ENCODE results near the gene COL16A1. TPM values are rescaled to one million over a fixed set of nuclear protein-coding genes. Genes with fewer than 3 reads are reported as not detected.

The COL16A1 gene
- total and polyA plus RNA-seq, 2 of the 13 experiments (the other 11 are each of a cell fraction or from before 2014, with no cell fraction given) = 4.3 to 12.2 TPM

DNA sequence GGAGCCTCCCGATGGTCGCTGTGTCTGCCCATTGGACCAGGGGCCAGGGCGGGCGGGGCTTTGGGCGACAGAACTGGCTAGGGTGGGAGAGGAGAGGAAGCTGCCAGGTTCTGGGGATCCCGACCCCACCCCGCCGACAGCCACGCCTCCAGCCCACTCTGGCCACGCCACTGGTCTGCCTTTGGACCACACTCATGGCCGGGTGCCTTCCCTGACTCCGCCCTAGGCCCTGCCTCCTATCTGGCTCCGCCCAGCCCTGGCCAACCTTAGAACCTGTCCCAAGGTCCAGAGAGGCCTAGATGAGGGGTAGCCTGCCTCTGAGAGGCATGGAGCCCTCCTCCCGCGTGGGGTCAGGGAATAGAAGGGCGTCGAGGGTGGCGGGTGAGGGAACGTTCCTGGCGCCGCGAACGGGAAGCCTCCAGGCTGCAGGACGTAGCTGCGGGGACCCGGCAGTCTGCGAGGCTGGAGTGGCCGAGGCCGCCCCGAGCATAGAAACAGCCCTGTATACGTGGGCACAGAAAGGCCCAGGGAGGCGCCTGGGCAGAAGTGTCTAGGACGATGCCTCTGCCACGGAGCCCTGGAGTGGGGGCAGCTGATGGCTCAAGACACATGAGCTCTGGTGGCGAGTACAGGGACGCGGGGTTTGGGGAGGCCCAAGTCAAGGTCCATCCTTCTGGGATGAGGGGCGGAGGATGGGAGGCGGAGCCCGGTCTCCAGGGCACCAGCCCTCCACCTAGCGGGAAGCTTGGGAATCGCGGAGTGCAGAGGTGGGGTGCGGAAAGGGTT lies 11.5 kb upstream of the COL16A1 start (continued):
- TF ChIP-seq SALL2 (CRISPR knock-in tag; IDR thresholded peaks at IDR 0.05) = peak; percentile 60; the same call in 1 of the 2 replicates
- TF ChIP-seq DPF2 (CRISPR knock-in tag; IDR thresholded peaks at IDR 0.05; ENCODE audit: borderline replicate concordance, low read depth) = peak; percentile 57; the same call in 1 of the 2 replicates
- TF ChIP-seq, protein P1, sequence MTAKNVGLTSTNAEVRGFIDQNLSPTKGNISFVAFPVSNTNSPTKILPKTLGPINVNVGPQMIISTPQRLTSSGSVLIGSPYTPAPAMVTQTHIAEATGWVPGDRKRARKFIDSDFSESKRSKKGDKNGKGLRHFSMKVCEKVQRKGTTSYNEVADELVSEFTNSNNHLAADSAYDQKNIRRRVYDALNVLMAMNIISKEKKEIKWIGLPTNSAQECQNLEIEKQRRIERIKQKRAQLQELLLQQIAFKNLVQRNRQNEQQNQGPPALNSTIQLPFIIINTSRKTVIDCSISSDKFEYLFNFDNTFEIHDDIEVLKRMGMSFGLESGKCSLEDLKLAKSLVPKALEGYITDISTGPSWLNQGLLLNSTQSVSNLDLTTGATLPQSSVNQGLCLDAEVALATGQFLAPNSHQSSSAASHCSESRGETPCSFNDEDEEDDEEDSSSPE (CRISPR knock-in tag; IDR thresholded peaks at IDR 0.05) = peak; percentile 41
- no peak for TF ChIP-seq NFKBIZ (CRISPR knock-in tag; IDR thresholded peaks at IDR 0.05)
- peak; percentile 86; the same call in 1 of the 2 replicates for TF ChIP-seq ZBTB8A (CRISPR knock-in tag; IDR thresholded peaks at IDR 0.05; ENCODE audit: borderline replicate concordance, low read depth)
- peak; percentile 55 for TF ChIP-seq GATAD2A (CRISPR knock-in tag; IDR thresholded peaks at IDR 0.05)
- TF ChIP-seq ZBTB3 (CRISPR knock-in tag; IDR thresholded peaks at IDR 0.05; ENCODE audit: borderline replicate concordance, low read depth) = no peak; the same call in 1 of the 2 replicates
- TF ChIP-seq MBNL3 (CRISPR knock-in tag; conservative IDR thresholded peaks at IDR 0.05) = no peak
- peak; percentile 79 for TF ChIP-seq NCOA1 (CRISPR knock-in tag; IDR thresholded peaks at IDR 0.05)
- peak; percentile 82 for TF ChIP-seq BORCS8-MEF2B (CRISPR knock-in tag; IDR thresholded peaks at IDR 0.05)
- no peak for TF ChIP-seq ZNF780A (CRISPR knock-in tag; IDR thresholded peaks at IDR 0.05)
- peak; percentile 66 for TF ChIP-seq ZEB1 (IDR thresholded peaks at IDR 0.05; ENCODE audit: insufficient replicate concordance, low read depth)
- no peak for TF ChIP-seq ZKSCAN5 (CRISPR knock-in tag; IDR thresholded peaks at IDR 0.05)
- peak; percentile 33 for TF ChIP-seq TEAD3 (CRISPR knock-in tag; optimal IDR thresholded peaks at IDR 0.05; ENCODE audit: borderline replicate concordance)
- no peak for TF ChIP-seq HOXA9 (CRISPR knock-in tag; IDR thresholded peaks at IDR 0.05; ENCODE audit: borderline replicate concordance)
- TF ChIP-seq ZNF136 (CRISPR knock-in tag; IDR thresholded peaks at IDR 0.05; ENCODE audit: low read depth) = peak; percentile 88
- no peak for TF ChIP-seq NFE2L2 (IDR thresholded peaks at IDR 0.05; ENCODE audit: low read length)
- TF ChIP-seq, protein P2, sequence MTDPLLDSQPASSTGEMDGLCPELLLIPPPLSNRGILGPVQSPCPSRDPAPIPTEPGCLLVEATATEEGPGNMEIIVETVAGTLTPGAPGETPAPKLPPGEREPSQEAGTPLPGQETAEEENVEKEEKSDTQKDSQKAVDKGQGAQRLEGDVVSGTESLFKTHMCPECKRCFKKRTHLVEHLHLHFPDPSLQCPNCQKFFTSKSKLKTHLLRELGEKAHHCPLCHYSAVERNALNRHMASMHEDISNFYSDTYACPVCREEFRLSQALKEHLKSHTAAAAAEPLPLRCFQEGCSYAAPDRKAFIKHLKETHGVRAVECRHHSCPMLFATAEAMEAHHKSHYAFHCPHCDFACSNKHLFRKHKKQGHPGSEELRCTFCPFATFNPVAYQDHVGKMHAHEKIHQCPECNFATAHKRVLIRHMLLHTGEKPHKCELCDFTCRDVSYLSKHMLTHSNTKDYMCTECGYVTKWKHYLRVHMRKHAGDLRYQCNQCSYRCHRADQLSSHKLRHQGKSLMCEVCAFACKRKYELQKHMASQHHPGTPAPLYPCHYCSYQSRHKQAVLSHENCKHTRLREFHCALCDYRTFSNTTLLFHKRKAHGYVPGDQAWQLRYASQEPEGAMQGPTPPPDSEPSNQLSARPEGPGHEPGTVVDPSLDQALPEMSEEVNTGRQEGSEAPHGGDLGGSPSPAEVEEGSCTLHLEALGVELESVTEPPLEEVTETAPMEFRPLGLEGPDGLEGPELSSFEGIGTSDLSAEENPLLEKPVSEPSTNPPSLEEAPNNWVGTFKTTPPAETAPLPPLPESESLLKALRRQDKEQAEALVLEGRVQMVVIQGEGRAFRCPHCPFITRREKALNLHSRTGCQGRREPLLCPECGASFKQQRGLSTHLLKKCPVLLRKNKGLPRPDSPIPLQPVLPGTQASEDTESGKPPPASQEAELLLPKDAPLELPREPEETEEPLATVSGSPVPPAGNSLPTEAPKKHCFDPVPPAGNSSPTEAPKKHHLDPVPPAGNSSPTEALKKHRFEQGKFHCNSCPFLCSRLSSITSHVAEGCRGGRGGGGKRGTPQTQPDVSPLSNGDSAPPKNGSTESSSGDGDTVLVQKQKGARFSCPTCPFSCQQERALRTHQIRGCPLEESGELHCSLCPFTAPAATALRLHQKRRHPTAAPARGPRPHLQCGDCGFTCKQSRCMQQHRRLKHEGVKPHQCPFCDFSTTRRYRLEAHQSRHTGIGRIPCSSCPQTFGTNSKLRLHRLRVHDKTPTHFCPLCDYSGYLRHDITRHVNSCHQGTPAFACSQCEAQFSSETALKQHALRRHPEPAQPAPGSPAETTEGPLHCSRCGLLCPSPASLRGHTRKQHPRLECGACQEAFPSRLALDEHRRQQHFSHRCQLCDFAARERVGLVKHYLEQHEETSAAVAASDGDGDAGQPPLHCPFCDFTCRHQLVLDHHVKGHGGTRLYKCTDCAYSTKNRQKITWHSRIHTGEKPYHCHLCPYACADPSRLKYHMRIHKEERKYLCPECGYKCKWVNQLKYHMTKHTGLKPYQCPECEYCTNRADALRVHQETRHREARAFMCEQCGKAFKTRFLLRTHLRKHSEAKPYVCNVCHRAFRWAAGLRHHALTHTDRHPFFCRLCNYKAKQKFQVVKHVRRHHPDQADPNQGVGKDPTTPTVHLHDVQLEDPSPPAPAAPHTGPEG (CRISPR knock-in tag; IDR thresholded peaks at IDR 0.05) = no peak
- no peak; the same call in 1 of the 2 replicates for TF ChIP-seq ZNF589 (CRISPR knock-in tag; conservative IDR thresholded peaks at IDR 0.05)
- TF ChIP-seq ZNF432 (CRISPR knock-in tag; IDR thresholded peaks at IDR 0.05; ENCODE audit: borderline replicate concordance) = no peak
